Endothelial cell of umbilical vein (primary cell): Measurements from ENCODE around the gene SLC44A3. TPM values are rescaled to one million over a fixed set of nuclear protein-coding genes. Genes with fewer than 3 reads are reported as not detected.

Experiments
- BruUV-seq: library from RNA; stranded (reverse); fragments of 400-500 nt; replicated peaks from 2 replicates; lab custom pipeline; 2021; lab: Mats Ljungman, UMichigan
- CTCF ChIA-PET: fragments of 300-600, 350-600 bp; sonication (Branson Sonifier 250); formaldehyde crosslinking; loops from one replicate; lab custom pipeline; 2021; ENCODE audit warnings: antibody characterized with exemption, inconsistent platforms; lab: Charles Lee
- POLR2A ChIA-PET: fragments of 300-600, 350-600 bp; sonication (Branson Sonifier 250); formaldehyde crosslinking; loops from one replicate; lab custom pipeline; 2021; ENCODE audit warnings: antibody characterized with exemption, inconsistent platforms; lab: Charles Lee
- DNase-seq: peaks from one replicate; pipeline ENCODE4 v3.0.0-alpha.2; 2011; ENCODE audit warnings: low read depth, low spot score
- FAIRE-seq: peaks from 2 replicates; lab custom pipeline; 2011; peaks lifted over from hg19 to GRCh38; lab: Jason Lieb, UNC
- H2AFZ ChIP-seq: 2 replicates; pipeline ENCODE4 v1.6.0; 2012; ENCODE audit warnings: low read depth, low read length, control low read depth, inconsistent platforms
- H3K27ac ChIP-seq: 2 replicates; pipeline ENCODE4 v1.5.1; 2011; ENCODE audit warnings: low read depth, mild to moderate bottlenecking, control low read depth, low read length, moderate library complexity; ENCODE audit not compliant: insufficient read depth
- H3K27me3 ChIP-seq, 2 experiments: 2 replicates each; pipeline versions ENCODE4 v1.6.0 to v1.6.1; 2011; ENCODE audit warnings: low read length in 2 of 2, mixed read lengths in 1 of 2; ENCODE audit not compliant: control insufficient read depth in 2 of 2, insufficient read depth in 2 of 2
- H3K36me3 ChIP-seq, 2 experiments: 2 replicates in 1 of 2; 3 replicates in 1 of 2; pipeline ENCODE4 v1.5.1; 2011; ENCODE audit warnings: low read length in 2 of 2, mild to moderate bottlenecking in 1 of 2, moderate library complexity in 1 of 2; ENCODE audit not compliant: control insufficient read depth in 2 of 2, insufficient read depth in 2 of 2; ENCODE audit errors: extremely low read depth in 1 of 2
- H3K4me1 ChIP-seq: 3 replicates; pipeline ENCODE4 v1.5.1; 2011; ENCODE audit warnings: mild to moderate bottlenecking, low read length; ENCODE audit not compliant: control insufficient read depth, insufficient read depth; ENCODE audit errors: extremely low read depth
- H3K4me2 ChIP-seq: 2 replicates; pipeline ENCODE4 v1.6.1; 2011; ENCODE audit warnings: low read length, control low read depth, mixed read lengths; ENCODE audit not compliant: insufficient read depth
- H3K4me3 ChIP-seq, 3 experiments: fragments of 200-600 bp in 1 of 3; sonication (generic), shearing (Covaris generic) in 1 of 3; replicated peaks in 1 of 3; 2 replicates each; pipeline ENCODE4 v1.5.1; 2011 to 2016; ENCODE audit warnings: control low read depth in 3 of 3, low read length in 3 of 3, mild to moderate bottlenecking in 2 of 3, inconsistent platforms in 1 of 3, low read depth in 1 of 3, moderate library complexity in 1 of 3; ENCODE audit not compliant: insufficient read depth in 1 of 3
- H3K79me2 ChIP-seq: 2 replicates; pipeline ENCODE4 v1.6.0; 2012; ENCODE audit warnings: low read length, inconsistent platforms; ENCODE audit not compliant: control insufficient read depth, insufficient read depth
- H3K9ac ChIP-seq: replicated peaks from 2 replicates; pipeline ENCODE3; 2011; ENCODE audit warnings: low read length, control low read depth; ENCODE audit not compliant: insufficient read depth; ENCODE audit errors: extremely low read depth
- H3K9me1 ChIP-seq: replicated peaks from 3 replicates; pipeline ENCODE4 v1.6.0; 2011; ENCODE audit warnings: mild to moderate bottlenecking, low read length; ENCODE audit not compliant: control insufficient read depth, insufficient read depth; ENCODE audit errors: extremely low read depth
- H3K9me3 ChIP-seq: replicated peaks from 2 replicates; pipeline ENCODE4 v1.5.1; 2012; ENCODE audit warnings: low read length, inconsistent platforms; ENCODE audit not compliant: control insufficient read depth, insufficient read depth
- H4K20me1 ChIP-seq: replicated peaks from 2 replicates; pipeline ENCODE3; 2011; ENCODE audit warnings: mild to moderate bottlenecking, low read length; ENCODE audit not compliant: control insufficient read depth, insufficient read depth; ENCODE audit errors: extremely low read depth
- EZH2 ChIP-seq: IDR thresholded peaks from 2 replicates; pipeline ENCODE4 v1.6.1; 2012; ENCODE audit warnings: borderline replicate concordance, low read depth, mild to moderate bottlenecking, moderate library complexity, low read length, inconsistent platforms; ENCODE audit not compliant: severe bottlenecking
- FOS ChIP-seq: IDR thresholded peaks from 2 replicates; pipeline ENCODE4 v1.6.1; 2011; ENCODE audit warnings: mild to moderate bottlenecking, low read length, moderate library complexity, borderline replicate concordance; ENCODE audit not compliant: insufficient read depth
- GATA2 ChIP-seq: IDR thresholded peaks from 2 replicates; pipeline ENCODE4 v1.7.0; 2011; ENCODE audit warnings: low read depth, mild to moderate bottlenecking, moderate library complexity, mixed read lengths, low read length; ENCODE audit not compliant: insufficient read length, insufficient read depth
- POLR2AphosphoS5 ChIP-seq: IDR thresholded peaks from 2 replicates; pipeline ENCODE4 v1.6.1; 2012; ENCODE audit warnings: low read depth, mild to moderate bottlenecking, control low read depth, low read length, moderate library complexity; ENCODE audit not compliant: insufficient read depth
- dilution Hi-C: fragments of 300-500 bp; cut with MboI; formaldehyde crosslinking; loops from one replicate; pipeline ENCODE4 v1.15.0; 2019; ENCODE audit warnings: low sequenced_read_pairs; ENCODE audit not compliant: extremely low pct_ligation_motif_present
- intact Hi-C: fragments of 100-400 bp; cut with micrococcal nuclease; formaldehyde crosslinking; loops from one replicate; pipeline ENCODE4 v1.10.0; 2022
- polyA plus RNA-seq, 4 experiments: library from polyadenylated mRNA; depleted of rRNA in 3 of 4; stranded (reverse) in 3 of 4; unstranded in 1 of 4; fragments of >200 nt; gene quantifications; 2 replicates each; pipeline versions ENCODE4 v1.2.1 to v1.2.3, GENCODE V29; 2011 to 2012; ENCODE audit warnings: missing spikeins in 1 of 4
- total RNA-seq: library from RNA; stranded (reverse); gene quantifications from 2 replicates; pipeline ENCODE4 v1.2.3, GENCODE V29; 2021
- TF ChIP-seq, protein P1 (sequence below), 2 donors: IDR thresholded peaks; 1 replicate in 1 of 2; 2 replicates in 1 of 2; pipeline ENCODE4 v1.5.1; 2011; ENCODE audit warnings: low read length in 2 of 2, mild to moderate bottlenecking in 2 of 2, moderate library complexity in 2 of 2, control low read depth in 1 of 2, inconsistent platforms in 1 of 2, low read depth in 1 of 2; ENCODE audit not compliant: insufficient read depth in 1 of 2; ENCODE audit errors: extremely low read depth in 1 of 2

The SLC44A3 gene
- total and polyA plus RNA-seq, 2 donors (not counting 3 experiments of a cell fraction or from before 2014, with no cell fraction given), result 0.29 to 0.42 TPM

- Histone ChIP-seq H3K4me1 (peaks cover 32% of the 10 kb centered on the region), H3K4me2 (no peak overlapping the region), H3K27ac (no peak overlapping the region), H2AFZ (no peak overlapping the region), H3K9me1 (no peaks in the 10 kb centered on the region), H4K20me1 (no peaks in the 10 kb centered on the region), H3K27me3 (no peaks in the 10 kb centered on the region), H3K9ac (no peak overlapping the region), H3K9me3 (no peaks in the 10 kb centered on the region), H3K4me3 (no peak overlapping the region), H3K79me2 (no peaks in the 10 kb centered on the region), H3K36me3 (no peaks in the 10 kb centered on the region)
- CTCF ChIA-PET, result interaction anchor here (0.8 kb wide), 1 partner anchor 48 kb away, joined by 3 read pairs; no protein-coding TSS in a partner anchor
- intact Hi-C loops, result no loop called here
- POLR2A ChIA-PET, result no interaction called here
- TF ChIP-seq, protein P1, sequence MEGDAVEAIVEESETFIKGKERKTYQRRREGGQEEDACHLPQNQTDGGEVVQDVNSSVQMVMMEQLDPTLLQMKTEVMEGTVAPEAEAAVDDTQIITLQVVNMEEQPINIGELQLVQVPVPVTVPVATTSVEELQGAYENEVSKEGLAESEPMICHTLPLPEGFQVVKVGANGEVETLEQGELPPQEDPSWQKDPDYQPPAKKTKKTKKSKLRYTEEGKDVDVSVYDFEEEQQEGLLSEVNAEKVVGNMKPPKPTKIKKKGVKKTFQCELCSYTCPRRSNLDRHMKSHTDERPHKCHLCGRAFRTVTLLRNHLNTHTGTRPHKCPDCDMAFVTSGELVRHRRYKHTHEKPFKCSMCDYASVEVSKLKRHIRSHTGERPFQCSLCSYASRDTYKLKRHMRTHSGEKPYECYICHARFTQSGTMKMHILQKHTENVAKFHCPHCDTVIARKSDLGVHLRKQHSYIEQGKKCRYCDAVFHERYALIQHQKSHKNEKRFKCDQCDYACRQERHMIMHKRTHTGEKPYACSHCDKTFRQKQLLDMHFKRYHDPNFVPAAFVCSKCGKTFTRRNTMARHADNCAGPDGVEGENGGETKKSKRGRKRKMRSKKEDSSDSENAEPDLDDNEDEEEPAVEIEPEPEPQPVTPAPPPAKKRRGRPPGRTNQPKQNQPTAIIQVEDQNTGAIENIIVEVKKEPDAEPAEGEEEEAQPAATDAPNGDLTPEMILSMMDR (IDR thresholded peaks at IDR 0.05; ENCODE audit: extremely low read depth in 1 of 2, insufficient read depth in 1 of 2, low read depth in 1 of 2, low read length in 2 of 2), result no peak
- TF ChIP-seq EZH2 (no peak), GATA2 (no peak), POLR2AphosphoS5 (no peak), FOS (no peak)
- no peak for FAIRE-seq
- no peak for DNase-seq
- dilution Hi-C loops, result no loop called here
- no TSS peak for BruUV-seq
Observed at GRCh38 chr1:94787691-94788090, 32.5 kb upstream of the SLC44A3 start.
